Sciatic nerve (tissue), 2 donors: Measurements from ENCODE around the gene BCAS3. TPM values are rescaled to one million over a fixed set of nuclear protein-coding genes. Genes with fewer than 3 reads are reported as not detected.

Source experiments
- ATAC-seq: fragments of 200-7000 bp; cut with Tn5 transposase; one replicate; pipeline ENCODE4 v1.9.1; 2020; ENCODE audit warnings: mild to moderate bottlenecking, moderate library complexity
- DNase-seq: peaks from one replicate; pipeline ENCODE4 v3.0.0-alpha.2; 2020; ENCODE audit warnings: low spot score
- intact Hi-C: fragments of 100-400 bp; cut with DNase I; formaldehyde crosslinking; loops from one replicate; pipeline ENCODE4 v1.14.2; 2022
- total RNA-seq: library from RNA; stranded (reverse); fragmentation: NEBNext Ultra II Directional; extraction: Animal tissue kit (Norgen Biotek cat#: 25700); gene quantifications from one replicate; pipeline ENCODE4 v1.2.1, GENCODE V29; 2021
- donor health status: DM: no; HTN: no; CAD: no.
- donor health status: DM: no; HTN: no; CAD: no.

Gene BCAS3
- total RNA-seq, 1 donor from 2014 or later = 42.5 TPM

GRCh38 chr17:61149106-61149825 is 471.6 kb downstream of the BCAS3 start:
- ATAC-seq (no peak), DNase-seq (no peak)
- intact Hi-C loops = no loop called here

GRCh38 chr17:61149862-61150362 is 472.3 kb downstream of the BCAS3 start:
- no peak for ATAC-seq
- intact Hi-C loops = no loop called here
- no peak for DNase-seq

- no peak for DNase-seq
- no peak for ATAC-seq
- intact Hi-C loops = no loop called here
These were observed 473.1 kb downstream of the BCAS3 start for GRCh38 chr17:61150686-61151299.

GRCh38 chr17:61152898-61153297 is 475.2 kb downstream of the BCAS3 start:
- ATAC-seq = no peak
- intact Hi-C loops = no loop called here
- no peak for DNase-seq

- ATAC-seq = no peak
- intact Hi-C loops = loop anchor here (5.0 kb wide), 1 partner anchor 852 kb away; no protein-coding TSS in a partner anchor
- no peak for DNase-seq
These were observed 478.1 kb downstream of the BCAS3 start for GRCh38 chr17:61155590-61156237.

- intact Hi-C loops = loop anchor here (5.0 kb wide), 1 partner anchor 850 kb away; no protein-coding TSS in a partner anchor
- DNase-seq (no peak), ATAC-seq (peak; percentile 84)
These were observed 479.7 kb downstream of the BCAS3 start for GRCh38 chr17:61157246-61157886.

- no peak for DNase-seq
- intact Hi-C loops = loop anchor here (5.0 kb wide), 1 partner anchor 849 kb away; no protein-coding TSS in a partner anchor
- ATAC-seq = no peak
These were observed 480.7 kb downstream of the BCAS3 start for GRCh38 chr17:61158376-61158775.

- no peak for ATAC-seq
These were observed 481.7 kb downstream of the BCAS3 start for GRCh38 chr17:61159221-61159814.

GRCh38 chr17:61160204-61160603 is 482.6 kb downstream of the BCAS3 start:
- DNase-seq (no peak), ATAC-seq (no peak)
- intact Hi-C loops = no loop called here

More at GRCh38 chr17:61159221-61159814, 481.7 kb downstream of the BCAS3 start:
- no peak for DNase-seq
- intact Hi-C loops = loop anchor here (5.0 kb wide), 1 partner anchor 848 kb away; no protein-coding TSS in a partner anchor

- DNase-seq = no peak
- intact Hi-C loops = no loop called here
These were observed 483.3 kb downstream of the BCAS3 start for GRCh38 chr17:61160789-61161445.

GRCh38 chr17:61161615-61162134 is 484.0 kb downstream of the BCAS3 start:
- ATAC-seq = no peak
- intact Hi-C loops = no loop called here
- no peak for DNase-seq

More at GRCh38 chr17:61160789-61161445, 483.3 kb downstream of the BCAS3 start:
- no peak for ATAC-seq

- DNase-seq (no peak), ATAC-seq (no peak)
- intact Hi-C loops = no loop called here
These were observed 486.9 kb downstream of the BCAS3 start for GRCh38 chr17:61164517-61164916.

GRCh38 chr17:61167075-61167474 is 489.4 kb downstream of the BCAS3 start:
- no peak for DNase-seq
- no peak for ATAC-seq
- intact Hi-C loops = no loop called here

GRCh38 chr17:61168506-61168905 is 490.9 kb downstream of the BCAS3 start:
- intact Hi-C loops = no loop called here
- DNase-seq = no peak
- no peak for ATAC-seq

GRCh38 chr17:61174310-61174709 is 496.7 kb downstream of the BCAS3 start:
- intact Hi-C loops = no loop called here
- no peak for ATAC-seq

GRCh38 chr17:61175298-61176142 is 497.9 kb downstream of the BCAS3 start:
- no peak for DNase-seq
- ATAC-seq = no peak
- intact Hi-C loops = no loop called here

More at GRCh38 chr17:61174310-61174709, 496.7 kb downstream of the BCAS3 start:
- DNase-seq = no peak

GRCh38 chr17:61177351-61177750 is 499.7 kb downstream of the BCAS3 start:
- no peak for ATAC-seq

More at GRCh38 chr17:61177351-61177750, 499.7 kb downstream of the BCAS3 start:
- intact Hi-C loops = no loop called here
- no peak for DNase-seq
